Ramos (cell line): ENCODE results near the gene TBL3.

Experiments used
- in situ Hi-C: fragments of 300-500 bp; cut with MboI; formaldehyde crosslinking; loops from one replicate; pipeline ENCODE4 v1.14.3; 2022; ENCODE audit warnings: low sequenced_read_pairs; ENCODE audit not compliant: unreplicated experiment

Gene TBL3

GRCh38 chr16:2027024-2028010, 55.5 kb downstream of the TBL3 start:
- in situ Hi-C loops = no loop called here

- in situ Hi-C loops = no loop called here
These were observed 56.3 kb downstream of the TBL3 start for GRCh38 chr16:2028146-2028545.

- in situ Hi-C loops = no loop called here
These were observed 56.9 kb downstream of the TBL3 start for GRCh38 chr16:2028620-2029220.

- in situ Hi-C loops = no loop called here
These were observed 57.5 kb downstream of the TBL3 start for GRCh38 chr16:2029350-2029749.

- in situ Hi-C loops = no loop called here
These were observed 58.2 kb downstream of the TBL3 start for GRCh38 chr16:2030036-2030435.

GRCh38 chr16:2031081-2031577, 59.3 kb downstream of the TBL3 start:
- in situ Hi-C loops = no loop called here
